Osteocyte (in vitro differentiated cells): ENCODE results near the gene VPS9D1. TPM values are rescaled to one million over a fixed set of nuclear protein-coding genes. Genes with fewer than 3 reads are reported as not detected.
"Not testable (repeated sequence)": the region's sequence is repeated elsewhere in the genome, so short reads cannot be mapped to it uniquely, and the experiment has no call there.

ENCODE experiments used
- DNase-seq: peaks from one replicate; pipeline ENCODE4 v3.0.0; 2021; ENCODE audit warnings: mixed read lengths; ENCODE audit not compliant: unreplicated experiment; ENCODE audit errors: extremely low spot score
- H3K27ac Mint-ChIP-seq: one replicate; pipeline ENCODE4 v1.8.0; 2021; ENCODE audit warnings: mild to moderate bottlenecking, mixed read lengths; ENCODE audit not compliant: unreplicated experiment
- H3K27me3 Mint-ChIP-seq: one replicate; pipeline ENCODE4 v1.8.0; 2021; ENCODE audit warnings: mixed read lengths; ENCODE audit not compliant: unreplicated experiment
- H3K36me3 Mint-ChIP-seq: one replicate; pipeline ENCODE4 v1.8.0; 2021; ENCODE audit warnings: mixed read lengths; ENCODE audit not compliant: unreplicated experiment
- H3K4me1 Mint-ChIP-seq: one replicate; pipeline ENCODE4 v1.8.0; 2021; ENCODE audit warnings: mixed read lengths; ENCODE audit not compliant: unreplicated experiment
- H3K4me3 Mint-ChIP-seq: one replicate; pipeline ENCODE4 v1.8.0; 2021; ENCODE audit warnings: mild to moderate bottlenecking, moderate library complexity, mixed read lengths; ENCODE audit not compliant: unreplicated experiment
- H3K9me3 Mint-ChIP-seq: one replicate; pipeline ENCODE4 v1.8.0; 2021; ENCODE audit warnings: mixed read lengths; ENCODE audit not compliant: unreplicated experiment
- CTCF ChIP-seq: fragments of 200-600 bp; sonication (generic); IDR thresholded peaks from 2 replicates; pipeline ENCODE4 v1.5.0; 2021; ENCODE audit warnings: antibody characterized with exemption, mild to moderate bottlenecking, moderate library complexity
- total RNA-seq: library from RNA; stranded (reverse); gene quantifications from 2 replicates; pipeline ENCODE4 v1.2.1, GENCODE V29; 2021

VPS9D1 gene
- total RNA-seq, 1 donor from 2014 or later, result 22.0 TPM

- H3K4me3 Mint-ChIP-seq, result no peak overlapping the region
- H3K27me3 Mint-ChIP-seq, result no peaks in the 10 kb centered on the region
- peaks cover 6% of the 10 kb centered on the region for H3K9me3 Mint-ChIP-seq
- peaks cover 2% of the 10 kb centered on the region for H3K4me1 Mint-ChIP-seq
- no peak for DNase-seq
- no peak overlapping the region for H3K27ac Mint-ChIP-seq
- peaks cover 11% of the 10 kb centered on the region for H3K36me3 Mint-ChIP-seq
- TF ChIP-seq CTCF, result no peak
Measured at GRCh38 chr16:89668790-89669158, 51.9 kb downstream of the VPS9D1 start.

GRCh38 chr16:89667633-89668032, 53.1 kb downstream of the VPS9D1 start:
- no peak overlapping the region for H3K4me3 Mint-ChIP-seq
- H3K36me3 Mint-ChIP-seq, result peaks cover 11% of the 10 kb centered on the region
- H3K9me3 Mint-ChIP-seq, result peaks cover 6% of the 10 kb centered on the region
- H3K27ac Mint-ChIP-seq, result no peak overlapping the region
- no peak for TF ChIP-seq CTCF
- H3K27me3 Mint-ChIP-seq, result no peaks in the 10 kb centered on the region
- H3K4me1 Mint-ChIP-seq, result peaks cover 2% of the 10 kb centered on the region
- no peak for DNase-seq

GRCh38 chr16:89667000-89667399, 53.7 kb downstream of the VPS9D1 start:
- not testable (repeated sequence) for H3K27me3 Mint-ChIP-seq, H3K27ac Mint-ChIP-seq, H3K4me3 Mint-ChIP-seq, DNase-seq, H3K9me3 Mint-ChIP-seq, H3K4me1 Mint-ChIP-seq
- H3K36me3 Mint-ChIP-seq, result peaks cover 11% of the 10 kb centered on the region
- peak; percentile 45 for TF ChIP-seq CTCF

- not testable (repeated sequence) for H3K27ac Mint-ChIP-seq, H3K4me1 Mint-ChIP-seq, H3K27me3 Mint-ChIP-seq, DNase-seq, H3K4me3 Mint-ChIP-seq, H3K9me3 Mint-ChIP-seq
- H3K36me3 Mint-ChIP-seq, result peaks cover 22% of the 10 kb centered on the region
Measured at GRCh38 chr16:89664238-89664637, 56.5 kb downstream of the VPS9D1 start.

- Mint-ChIP-seq H3K27me3 (no peaks in the 10 kb centered on the region), H3K4me3 (no peak overlapping the region), H3K36me3 (peaks cover 19% of the 10 kb centered on the region), H3K4me1 (peaks cover 17% of the 10 kb centered on the region), H3K9me3 (no peaks in the 10 kb centered on the region), H3K27ac (no peak overlapping the region)
- no peak for DNase-seq
- TF ChIP-seq CTCF, result no peak
Measured at GRCh38 chr16:89661215-89661614, 59.5 kb downstream of the VPS9D1 start.

GRCh38 chr16:89660146-89660545, 60.6 kb downstream of the VPS9D1 start:
- peaks cover 25% of the 10 kb centered on the region for H3K4me1 Mint-ChIP-seq
- H3K27me3 Mint-ChIP-seq, result no peaks in the 10 kb centered on the region
- no peak for DNase-seq
- no peak for TF ChIP-seq CTCF
- no peak overlapping the region for H3K27ac Mint-ChIP-seq
- H3K9me3 Mint-ChIP-seq, result no peaks in the 10 kb centered on the region
- peaks cover 15% of the 10 kb centered on the region for H3K36me3 Mint-ChIP-seq
- H3K4me3 Mint-ChIP-seq, result no peak overlapping the region
